GM18858 (cell line): ENCODE results near the gene TULP3.

Experiments used
- ATAC-seq: cut with Tn5 transposase; IDR thresholded peaks from one replicate; pipeline ENCODE4 v1.9.1; 2021; ENCODE audit not compliant: unreplicated experiment

The TULP3 gene

DNA sequence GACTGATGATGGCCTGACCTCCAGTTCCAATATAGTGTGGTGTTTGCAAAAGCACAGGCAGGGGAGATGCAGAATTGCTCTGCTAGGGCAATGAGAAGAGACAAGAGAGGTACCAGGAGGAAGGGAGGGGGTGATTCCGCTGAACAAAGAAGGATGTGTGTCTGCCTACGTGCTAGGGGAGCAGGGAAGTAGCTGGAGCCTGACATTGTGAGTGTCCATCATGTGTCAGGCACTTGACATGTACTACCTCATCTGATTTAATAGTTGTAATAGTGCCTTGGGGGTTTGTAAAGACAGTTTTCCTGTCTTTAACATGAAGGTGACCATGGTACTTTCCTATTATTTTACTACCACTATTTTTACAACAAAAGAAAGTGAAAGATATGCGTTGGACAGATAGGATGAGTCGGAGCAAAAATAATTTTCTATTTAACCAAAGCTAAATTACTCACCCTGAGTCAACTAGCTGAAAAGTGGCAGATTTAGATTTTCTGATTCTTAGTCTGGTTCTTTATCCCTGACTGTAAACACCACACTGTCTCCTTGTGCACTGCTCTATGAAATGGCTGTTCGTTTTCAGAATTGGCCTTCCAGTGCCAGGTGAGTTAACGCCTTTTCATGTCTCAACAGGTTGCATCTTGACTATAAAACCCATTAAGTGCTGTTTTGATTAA lies 34.8 kb downstream of the TULP3 start:
- no peak for ATAC-seq

- ATAC-seq = no peak
Measured at GRCh38 chr12:2930865-2931264, 40.2 kb downstream of the TULP3 start.

- no peak for ATAC-seq
Measured at GRCh38 chr12:2933586-2933985, 42.9 kb downstream of the TULP3 start.

DNA sequence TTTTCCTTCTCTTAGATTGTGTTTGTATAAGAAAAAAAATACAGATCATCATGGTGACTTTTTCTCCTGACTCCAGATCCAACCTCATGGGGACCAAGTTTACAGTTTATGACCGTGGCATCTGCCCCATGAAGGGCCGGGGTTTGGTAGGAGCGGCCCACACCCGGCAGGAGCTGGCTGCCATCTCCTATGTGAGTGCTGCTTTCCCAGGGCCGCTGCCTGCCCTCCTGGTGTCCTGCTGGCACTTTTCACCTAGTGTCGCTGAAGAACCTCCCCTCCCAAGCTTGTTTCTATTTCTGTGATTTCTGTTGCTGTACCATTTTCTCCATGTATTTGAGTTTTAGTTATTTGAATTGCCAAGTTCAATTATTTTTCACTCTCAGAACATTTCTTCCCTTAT lies 43.7 kb downstream of the TULP3 start:
- ATAC-seq = no peak

- ATAC-seq = no peak
Measured at GRCh38 chr12:2936301-2936700, 45.6 kb downstream of the TULP3 start.

DNA sequence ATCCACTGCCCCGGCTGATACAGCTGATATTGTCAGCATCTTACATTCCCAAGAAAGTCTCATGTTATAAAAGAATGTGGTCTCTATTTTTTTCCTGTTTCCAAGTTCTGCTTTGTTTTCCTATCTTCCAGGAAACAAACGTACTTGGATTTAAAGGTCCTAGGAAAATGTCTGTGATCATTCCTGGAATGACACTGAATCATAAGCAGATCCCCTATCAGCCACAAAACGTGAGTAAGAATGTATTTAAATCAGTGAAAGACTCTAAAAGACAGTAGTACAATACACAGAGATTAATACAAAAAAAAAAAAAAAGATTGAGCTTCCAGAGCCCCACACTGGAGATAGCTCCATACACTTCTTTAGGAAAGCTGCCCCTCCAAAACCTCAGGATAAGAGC lies 46.8 kb downstream of the TULP3 start:
- ATAC-seq = no peak

GRCh38 chr12:2939191-2939590 lies 48.5 kb downstream of the TULP3 start:
- no peak for ATAC-seq

GRCh38 chr12:2940564-2940963 lies 49.9 kb downstream of the TULP3 start:
- ATAC-seq = no peak

GRCh38 chr12:2941524-2941923 lies 50.8 kb downstream of the TULP3 start:
- no peak for ATAC-seq

- ATAC-seq = no peak
Measured at GRCh38 chr12:2944401-2945047, 53.8 kb downstream of the TULP3 start.

- ATAC-seq = no peak
Measured at GRCh38 chr12:2949411-2949810, 58.7 kb downstream of the TULP3 start.

- no peak for ATAC-seq
Measured at GRCh38 chr12:2955888-2956287, 65.2 kb downstream of the TULP3 start.

DNA sequence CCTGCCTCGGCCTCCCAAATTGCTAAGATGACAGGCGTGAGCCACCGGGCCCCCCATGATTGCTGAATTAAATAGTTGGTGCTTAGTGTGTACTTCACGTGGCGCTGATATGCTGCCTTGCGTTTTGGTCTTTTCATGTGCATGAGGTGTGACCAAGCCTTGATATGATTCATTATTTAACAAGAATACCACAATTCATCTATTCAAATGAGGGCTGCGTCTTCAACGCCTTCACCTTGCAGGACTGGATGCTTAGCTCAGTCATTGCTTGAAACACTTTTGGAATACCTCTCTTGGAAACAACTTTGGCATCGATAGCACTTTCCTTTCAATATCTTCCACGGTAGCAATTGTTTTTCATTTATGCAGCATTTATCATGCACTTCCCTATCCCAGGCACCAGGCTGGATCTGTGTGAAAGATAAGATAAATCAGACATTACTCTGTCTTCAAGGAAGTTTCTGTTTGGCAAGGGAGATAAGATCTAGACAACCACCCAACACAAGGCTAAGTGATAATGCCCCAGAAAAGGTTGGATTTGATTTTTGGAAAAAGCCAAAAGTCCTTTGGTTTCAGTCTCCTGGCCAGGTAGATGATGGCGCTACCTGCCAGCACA lies 67.2 kb downstream of the TULP3 start:
- no peak for ATAC-seq

- ATAC-seq = no peak
Measured at GRCh38 chr12:2958432-2959191, 67.9 kb downstream of the TULP3 start.

DNA sequence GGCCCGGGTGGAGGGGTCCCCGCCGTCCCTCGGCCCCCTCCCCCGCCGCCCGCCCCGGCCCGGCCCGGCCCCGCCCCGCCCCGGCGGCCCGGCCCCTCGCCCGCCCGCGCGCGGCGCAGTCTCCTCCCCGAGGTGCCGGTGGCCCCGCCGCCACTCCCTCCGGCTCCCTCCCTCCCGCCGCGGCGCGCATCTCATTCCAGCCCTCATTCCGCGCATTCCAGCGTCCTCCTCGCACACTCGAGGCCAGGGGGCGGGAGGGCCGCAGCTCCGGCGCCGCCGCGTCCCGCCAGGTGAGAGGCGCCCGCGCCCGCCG lies 68.5 kb downstream of the TULP3 start, which contains the start of gene TEAD4:
TEAD4 (plus strand) TSS at position 206 of the 313 bp plus-strand sequence.
- ATAC-seq = no peak

- ATAC-seq = no peak
Measured at GRCh38 chr12:2959505-2960389, 69.1 kb downstream of the TULP3 start.

GRCh38 chr12:2960390-2960956 lies 69.8 kb downstream of the TULP3 start:
- no peak for ATAC-seq

DNA sequence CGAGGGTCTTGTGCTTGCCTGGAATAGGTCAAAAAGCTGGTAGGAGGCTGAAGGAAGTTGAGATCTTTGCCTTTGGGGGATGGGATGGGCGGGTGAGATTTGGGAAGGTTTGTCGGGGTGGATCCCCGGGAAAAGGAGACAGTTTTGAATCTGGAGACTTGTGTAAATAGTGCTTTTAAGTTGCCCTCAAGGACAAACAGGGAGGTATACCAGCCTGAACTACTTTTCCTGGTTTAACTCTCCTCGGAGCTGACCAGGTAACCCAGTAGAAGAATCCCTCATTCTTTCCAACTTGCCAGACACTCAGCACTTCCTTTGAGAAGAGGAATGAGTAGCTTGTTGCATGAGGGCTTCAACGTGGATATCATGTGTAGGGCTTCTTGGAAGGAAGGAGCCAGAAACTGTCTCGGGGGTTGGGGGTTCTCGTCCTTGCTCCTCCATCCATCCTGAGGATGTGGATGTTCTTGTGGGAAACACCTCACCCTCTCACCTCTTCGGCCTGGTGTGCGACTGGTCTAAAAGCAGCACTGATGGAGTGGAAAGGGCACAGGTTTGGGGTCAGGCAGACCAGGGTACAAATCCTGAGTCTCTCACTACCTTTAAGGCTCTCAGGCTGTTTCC lies 70.4 kb downstream of the TULP3 start:
- ATAC-seq = no peak

- no peak for ATAC-seq
Measured at GRCh38 chr12:2961705-2962104, 71.0 kb downstream of the TULP3 start.

GRCh38 chr12:2963154-2963759 lies 72.6 kb downstream of the TULP3 start:
- no peak for ATAC-seq
